ENCODE results near the gene PPIP5K2.

DNA sequence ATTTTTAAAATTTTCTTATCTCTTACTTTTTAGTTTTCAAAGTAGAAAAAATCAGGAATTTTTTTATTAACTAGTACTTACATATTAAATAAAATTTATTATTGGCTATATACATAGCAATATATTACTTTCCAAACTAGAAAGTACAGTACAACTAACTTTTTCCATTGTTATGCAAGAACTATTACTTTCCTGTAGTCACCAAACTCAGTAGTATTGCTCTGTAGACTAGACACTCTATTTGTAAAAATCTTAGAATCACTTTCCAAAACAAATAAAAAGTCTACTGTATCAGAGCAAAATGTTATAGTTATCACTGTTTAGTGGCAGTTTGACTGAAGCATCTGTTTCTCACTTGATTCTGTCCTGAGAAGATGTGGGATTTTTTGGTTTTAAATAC, 83.1 kb downstream of the PPIP5K2 start:
- TF ChIP-seq CTCF (IDR thresholded peaks at IDR 0.05 in 8 of 11, conservative IDR thresholded peaks at IDR 0.05 in 3 of 11) (no peak), POLR2AphosphoS5 (IDR thresholded peaks at IDR 0.05) (no peak), POLR2A (IDR thresholded peaks at IDR 0.05) (no peak)

All from spleen (tissue), 7 donors.